IPS-11a (cell line): Measurements from ENCODE around the gene LDB1.

Experiments
- H3K4me3 ChIP-seq: one replicate; pipeline ENCODE4 v1.5.1; 2013; ENCODE audit warnings: low read depth, low read length, control low read depth

Gene LDB1

GRCh38 chr10:102114861-102115618 lies 5.1 kb downstream of the LDB1 start:
- peak overlapping the region; percentile 75 for H3K4me3 ChIP-seq

- H3K4me3 ChIP-seq: peak overlapping the region; percentile 75
Measured at GRCh38 chr10:102113956-102114857, 6.0 kb downstream of the LDB1 start.

DNA sequence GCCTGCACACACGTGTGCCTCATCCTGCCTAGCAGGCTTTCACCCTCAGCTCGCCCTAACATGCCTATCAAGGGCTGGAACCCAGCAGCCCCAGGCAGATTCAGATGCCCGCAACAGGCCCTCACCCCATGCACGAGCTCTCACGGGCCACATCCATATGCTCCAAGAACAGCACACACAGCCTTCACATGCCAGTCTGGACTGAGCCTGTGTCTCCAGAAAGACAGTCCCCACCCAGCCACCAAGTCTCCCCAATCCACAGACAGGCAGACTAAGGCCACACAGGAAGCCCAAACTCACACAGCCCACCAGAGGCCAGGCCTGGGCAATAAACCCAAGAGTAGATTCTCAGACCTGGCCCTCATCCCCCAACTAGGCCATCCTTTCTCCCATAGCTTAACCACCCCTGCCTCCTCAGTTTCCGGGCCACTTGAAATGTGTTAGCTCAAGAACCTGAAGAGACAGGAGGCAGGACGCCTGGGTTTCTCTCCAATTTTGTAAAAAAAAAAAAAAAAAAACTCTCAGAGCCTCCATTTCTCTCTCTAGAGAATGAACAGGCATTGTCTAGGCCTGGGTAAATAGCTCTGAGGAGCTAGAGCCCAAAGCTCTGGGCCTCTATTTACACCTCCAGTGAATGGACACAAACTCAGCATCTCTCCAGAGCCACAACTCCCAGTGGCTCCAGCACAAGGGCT lies 6.8 kb downstream of the LDB1 start:
- H3K4me3 ChIP-seq: peak overlapping the region; percentile 75

DNA sequence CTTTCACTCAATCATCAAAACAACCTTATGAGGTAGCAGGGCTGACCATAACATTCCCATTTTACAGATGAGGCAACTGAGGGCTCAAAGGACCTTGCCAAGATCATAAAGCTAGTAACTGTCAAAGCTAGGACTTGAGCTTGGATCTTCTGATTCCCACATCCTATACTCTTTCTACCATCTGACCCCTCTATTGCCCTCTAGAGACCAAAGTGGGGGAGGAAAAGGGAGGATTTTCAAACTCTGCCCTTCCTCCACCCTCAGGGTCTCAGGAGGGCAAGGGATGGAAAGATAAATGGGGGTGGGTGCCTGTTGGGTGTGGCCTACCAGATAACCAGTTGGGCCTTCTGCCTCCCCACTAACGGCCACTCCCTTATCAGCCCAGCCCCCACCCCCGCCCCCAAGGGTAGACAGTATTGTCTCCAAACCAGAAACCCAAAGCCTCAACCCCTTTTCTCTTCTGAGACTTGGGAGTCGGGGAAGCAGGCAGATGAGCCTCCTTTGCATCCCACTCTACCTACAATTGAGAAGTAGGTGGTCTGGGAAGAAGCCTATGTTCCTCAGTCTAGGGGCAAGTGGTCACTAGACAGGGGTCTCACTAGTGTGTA lies 7.9 kb downstream of the LDB1 start:
- H3K4me3 ChIP-seq: no peak overlapping the region

DNA sequence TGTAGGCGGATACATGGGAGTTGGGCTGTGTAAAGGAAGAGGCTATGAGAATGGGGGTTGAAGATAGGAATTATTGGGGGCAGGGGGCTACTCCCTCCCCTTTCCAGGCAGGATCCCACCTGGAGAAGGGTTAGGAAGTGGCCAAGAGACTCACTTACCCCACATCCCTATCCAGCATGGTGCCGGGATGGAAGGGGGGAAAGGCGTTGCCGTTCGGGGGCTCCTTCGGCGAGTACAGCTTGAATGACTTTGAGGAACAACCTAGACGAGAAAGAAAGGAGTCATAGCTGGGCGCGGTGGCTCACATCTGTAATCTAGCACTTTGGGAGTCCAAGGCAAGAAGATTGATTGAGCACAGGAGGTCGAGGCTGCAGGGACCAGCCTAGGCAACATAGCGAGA lies 8.9 kb downstream of the LDB1 start:
- no peak overlapping the region for H3K4me3 ChIP-seq

DNA sequence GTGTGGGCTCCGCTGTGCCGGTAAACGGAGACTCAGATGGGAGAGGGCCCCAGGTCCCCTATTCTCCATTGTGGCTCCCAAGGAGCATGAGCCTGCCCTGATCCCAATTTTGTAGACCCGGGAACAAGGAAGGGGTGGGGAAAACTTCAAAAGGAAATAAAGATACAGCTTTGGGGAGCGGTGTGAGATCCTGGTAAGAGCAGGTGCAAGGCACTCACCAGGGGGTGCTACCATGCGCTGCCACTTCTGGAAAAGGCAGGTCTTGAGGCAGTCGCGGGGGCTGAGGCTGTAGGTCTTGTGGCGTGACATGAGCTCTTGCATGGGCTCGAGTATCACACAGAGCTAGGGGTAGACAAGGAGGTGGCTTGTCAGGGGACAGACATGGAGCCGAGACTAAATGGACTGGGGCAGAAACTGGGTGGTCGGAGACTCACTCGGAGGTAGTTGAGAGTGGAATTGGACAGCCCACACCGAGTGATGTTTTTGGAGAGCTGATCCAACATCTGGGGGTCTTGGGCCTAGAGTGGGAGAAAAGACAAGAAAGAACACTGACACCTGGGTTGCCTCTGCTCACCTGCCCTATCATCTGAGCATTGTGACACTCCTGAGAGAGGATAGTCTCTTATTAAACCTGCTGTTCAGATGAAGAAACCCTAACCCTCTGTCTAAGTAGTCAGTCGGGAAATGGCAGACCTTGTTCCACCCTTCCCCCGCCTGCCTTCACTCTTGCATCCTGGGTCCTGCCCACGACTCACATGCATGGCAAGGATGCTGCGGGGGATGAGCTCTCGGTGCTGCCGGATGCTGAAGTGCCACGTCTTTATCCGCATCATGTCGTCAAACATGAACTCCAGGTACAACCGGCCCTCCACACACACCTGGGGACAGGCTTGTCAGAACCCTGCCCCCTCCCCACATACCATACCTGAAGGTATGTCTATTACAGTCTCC lies 10.7 kb downstream of the LDB1 start:
- no peak overlapping the region for H3K4me3 ChIP-seq

- H3K4me3 ChIP-seq: no peak overlapping the region
Measured at GRCh38 chr10:102106998-102107397, 13.2 kb downstream of the LDB1 start.

DNA sequence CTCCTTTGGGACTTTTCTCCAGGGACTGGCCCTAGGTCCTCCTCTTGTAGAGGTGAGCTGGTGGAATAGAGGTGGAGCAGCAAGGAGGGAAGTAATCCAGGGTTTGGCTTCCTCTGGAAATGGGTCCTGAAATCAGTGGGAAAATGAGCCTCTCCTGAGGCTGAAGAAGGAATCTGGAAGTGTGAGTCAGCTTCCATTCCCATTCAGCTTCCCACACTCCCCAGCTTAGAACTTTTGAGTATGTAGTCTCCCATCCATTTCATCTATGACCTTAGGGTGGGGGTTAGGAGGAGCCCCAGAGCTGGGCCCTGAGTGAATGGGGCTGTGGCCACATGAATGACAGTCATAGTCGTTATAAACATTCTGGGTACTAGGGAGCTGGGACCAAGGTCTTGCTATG lies 17.7 kb downstream of the LDB1 start:
- H3K4me3 ChIP-seq: no peak overlapping the region

- H3K4me3 ChIP-seq: no peak overlapping the region
Measured at GRCh38 chr10:102101152-102101551, 19.0 kb downstream of the LDB1 start.

DNA sequence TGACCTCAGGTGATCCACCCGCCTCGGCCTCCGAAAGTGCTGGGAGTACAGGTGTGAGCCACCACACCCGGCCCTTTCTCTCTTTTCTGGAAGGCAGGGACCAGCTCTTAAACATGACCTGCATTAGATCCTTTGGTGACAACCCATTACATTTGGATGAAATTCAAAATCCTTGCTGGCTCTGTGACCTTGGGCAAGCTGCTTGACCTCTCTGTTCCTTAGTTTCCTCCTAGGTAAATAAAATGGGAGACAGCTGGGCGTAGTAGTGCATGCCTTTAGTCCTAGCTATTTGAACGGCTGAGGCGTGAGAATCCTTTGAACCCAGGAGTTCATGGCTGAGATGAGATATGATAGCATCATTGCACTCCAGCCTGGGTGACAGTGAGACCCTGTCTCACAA lies 23.7 kb downstream of the LDB1 start:
- H3K4me3 ChIP-seq: no peak overlapping the region

DNA sequence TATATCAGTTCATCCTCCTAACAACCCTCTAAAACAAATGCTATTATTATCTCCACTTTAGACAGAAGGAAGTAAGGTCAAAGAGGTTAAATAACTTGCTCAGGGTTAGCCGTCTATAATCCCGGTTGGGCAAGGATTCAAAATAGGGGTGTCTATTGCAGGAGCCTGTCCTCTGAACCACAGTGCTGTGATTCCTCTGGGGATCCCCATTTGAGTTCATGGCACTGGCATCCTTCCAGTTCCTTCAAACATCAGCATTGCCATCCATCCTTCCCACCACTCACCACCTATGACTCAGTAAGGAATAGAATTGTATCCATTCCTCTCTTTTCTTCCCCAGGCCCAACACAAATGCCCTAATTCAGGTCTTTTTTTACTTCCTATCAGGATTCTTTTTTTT lies 29.4 kb downstream of the LDB1 start:
- no peak overlapping the region for H3K4me3 ChIP-seq

- no peak overlapping the region for H3K4me3 ChIP-seq
Measured at GRCh38 chr10:102086196-102086595, 34.0 kb downstream of the LDB1 start.

GRCh38 chr10:102085336-102085735 lies 34.8 kb downstream of the LDB1 start:
- H3K4me3 ChIP-seq: no peak overlapping the region

DNA sequence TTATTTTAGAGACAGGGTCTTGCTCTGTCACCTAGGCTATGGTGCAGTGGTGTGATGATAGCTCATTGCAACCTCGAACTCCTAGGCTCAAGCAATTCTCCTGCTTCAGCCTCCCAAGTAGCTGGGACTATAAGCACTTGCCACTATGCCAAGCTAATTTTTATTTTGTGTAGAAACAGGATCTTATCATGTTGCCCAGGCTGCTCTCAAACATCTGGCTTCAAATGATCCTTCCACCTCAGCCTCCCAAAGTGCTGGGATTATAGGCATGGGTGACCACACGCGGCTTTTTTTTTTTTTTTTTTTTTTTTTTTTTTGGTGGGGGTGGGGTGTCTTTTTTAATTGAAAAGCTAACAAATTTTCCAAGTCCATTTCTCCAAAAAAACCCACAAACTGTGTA lies 36.6 kb downstream of the LDB1 start:
- H3K4me3 ChIP-seq: no peak overlapping the region

- no peak overlapping the region for H3K4me3 ChIP-seq
Measured at GRCh38 chr10:102072673-102073527, 47.3 kb downstream of the LDB1 start.

DNA sequence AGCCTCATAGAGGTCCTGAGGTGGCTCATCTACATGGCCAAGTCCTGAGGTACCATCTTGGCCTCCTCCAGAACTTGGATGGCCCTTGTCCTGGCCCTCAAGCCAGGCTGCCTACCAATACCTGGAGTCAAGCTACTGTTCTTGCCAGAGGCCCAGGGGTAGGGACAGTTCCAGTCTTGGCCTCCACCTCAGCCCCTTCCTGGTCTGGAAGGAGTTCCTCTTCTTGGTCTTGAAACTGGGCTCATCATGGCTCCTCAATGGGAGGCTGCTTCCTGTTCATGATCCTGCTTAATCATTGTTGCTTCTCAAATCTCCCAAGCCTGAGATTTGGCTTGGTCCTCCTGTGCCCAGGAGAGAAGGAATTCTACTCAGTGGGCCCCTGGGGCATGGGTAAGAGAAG lies 51.1 kb downstream of the LDB1 start:
- no peak overlapping the region for H3K4me3 ChIP-seq

DNA sequence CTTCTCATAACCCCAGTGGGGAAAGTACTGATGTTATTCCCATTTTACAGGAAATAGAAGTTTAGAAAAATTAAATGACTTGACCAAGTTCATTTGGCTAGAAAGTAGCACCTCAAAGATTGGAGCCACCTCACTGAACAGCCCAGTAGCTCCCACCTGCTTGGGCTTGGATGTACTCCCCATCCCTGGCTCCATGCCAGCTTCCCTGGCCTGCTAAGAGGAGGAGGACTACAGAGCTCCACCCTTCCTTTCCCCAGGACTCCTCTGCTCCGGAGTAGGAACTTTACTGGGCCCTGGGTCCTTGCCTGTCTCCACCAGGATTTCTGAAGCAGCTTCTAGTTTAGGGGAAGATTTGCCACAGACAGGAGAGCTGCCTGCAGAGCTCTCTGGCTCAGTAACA lies 52.0 kb downstream of the LDB1 start:
- no peak overlapping the region for H3K4me3 ChIP-seq

GRCh38 chr10:102067091-102067916 lies 52.9 kb downstream of the LDB1 start:
- H3K4me3 ChIP-seq: no peak overlapping the region
